ENCODE results near the gene CMTM4. TPM values are rescaled to one million over a fixed set of nuclear protein-coding genes. Genes with fewer than 3 reads are reported as not detected.

Gene CMTM4
- total and polyA plus RNA-seq, 11 donors: 4.5 to 22.5 (median 12.2) TPM

GRCh38 chr16:66610111-66610820 lies 86.3 kb downstream of the CMTM4 start:
- intact Hi-C loops (cut with DNase I): loop anchor here in 2 of 10 donors (5.0 to 10.0 kb wide), 2 partner anchors 85 to 257 kb away; partner anchors contain the start of gene CMTM4 (in 1 of the 2)
- ATAC-seq: no peak
- no peak overlapping the region for H3K4me3 ChIP-seq
- no peaks in the 10 kb centered on the region for H3K9me3 ChIP-seq
- peaks cover 0 to 62% (median 50%) of the 10 kb centered on the region in 9 donors for H3K36me3 ChIP-seq
- WGBS, 4 donors: 86 to 90% (median 89%) methylated on average over 13 to 14 of the region's 14 CpGs
- H3K27ac ChIP-seq: no peak overlapping the region
- no peaks in the 10 kb centered on the region for H3K27me3 ChIP-seq
- no peak for DNase-seq
- TF ChIP-seq POLR2A (IDR thresholded peaks at IDR 0.05) (no peak), CTCF (IDR thresholded peaks at IDR 0.05) (no peak)
- H3K4me1 ChIP-seq: peaks cover 0 to 34% (median 15%) of the 10 kb centered on the region in 12 donors

GRCh38 chr16:66609139-66609510 lies 87.4 kb downstream of the CMTM4 start:
- H3K36me3 ChIP-seq: peaks cover 0 to 57% (median 47%) of the 10 kb centered on the region in 9 donors
- intact Hi-C loops (cut with DNase I): loop anchor here in 8 of 10 donors (5.0 to 10.0 kb wide), 10 partner anchors 54 to 263 kb away; partner anchors contain the start of genes CKLF (in 3 of the 8) and TK2 (in 3 of the 8)
- no peak for DNase-seq
- H3K27me3 ChIP-seq: no peaks in the 10 kb centered on the region
- H3K27ac ChIP-seq: peak overlapping the region in 4 of 12 donors; percentile 9 to 35 (median 15)
- H3K4me1 ChIP-seq: peaks cover 0 to 35% (median 16%) of the 10 kb centered on the region in 12 donors
- no peak for ATAC-seq
- WGBS, 4 donors: 83 to 85% (median 85%) methylated on average over 10 to 12 of the region's 12 CpGs
- TF ChIP-seq CTCF (IDR thresholded peaks at IDR 0.05): no peak
- no peak for TF ChIP-seq POLR2A (IDR thresholded peaks at IDR 0.05)
- H3K9me3 ChIP-seq: no peaks in the 10 kb centered on the region
- H3K4me3 ChIP-seq: no peak overlapping the region

GRCh38 chr16:66608241-66609138 lies 88.1 kb downstream of the CMTM4 start:
- H3K9me3 ChIP-seq: no peaks in the 10 kb centered on the region
- no peaks in the 10 kb centered on the region for H3K27me3 ChIP-seq
- H3K4me1 ChIP-seq: peaks cover 0 to 41% (median 20%) of the 10 kb centered on the region in 12 donors
- peaks cover 0 to 50% (median 44%) of the 10 kb centered on the region in 9 donors for H3K36me3 ChIP-seq
- TF ChIP-seq CTCF (IDR thresholded peaks at IDR 0.05) (peak; percentile 84 to 95 (median 90)), POLR2A (IDR thresholded peaks at IDR 0.05) (no peak)
- peak overlapping the region in 4 of 12 donors; percentile 9 to 35 (median 15) for H3K27ac ChIP-seq
- WGBS, 4 donors: 33 to 36% (median 34%) methylated on average over 16 to 17 of the region's 17 CpGs
- ATAC-seq: peak; percentile 44 to 68 (median 56)
- intact Hi-C loops (cut with DNase I): loop anchor here in 8 of 10 donors (1.0 to 10.0 kb wide), 11 partner anchors 54 to 264 kb away; partner anchors contain the start of genes CKLF (in 3 of the 8) and TK2 (in 3 of the 8)
- no peak overlapping the region for H3K4me3 ChIP-seq
- DNase-seq: peak; percentile 80 to 92 (median 87)
